Measurements from ENCODE around the gene FAM131A. TPM values are rescaled to one million over a fixed set of nuclear protein-coding genes. Genes with fewer than 3 reads are reported as not detected.

The FAM131A gene
- total RNA-seq, 6 experiments from 2014 or later: 2.4 to 6.5 (median 3.1) TPM

DNA sequence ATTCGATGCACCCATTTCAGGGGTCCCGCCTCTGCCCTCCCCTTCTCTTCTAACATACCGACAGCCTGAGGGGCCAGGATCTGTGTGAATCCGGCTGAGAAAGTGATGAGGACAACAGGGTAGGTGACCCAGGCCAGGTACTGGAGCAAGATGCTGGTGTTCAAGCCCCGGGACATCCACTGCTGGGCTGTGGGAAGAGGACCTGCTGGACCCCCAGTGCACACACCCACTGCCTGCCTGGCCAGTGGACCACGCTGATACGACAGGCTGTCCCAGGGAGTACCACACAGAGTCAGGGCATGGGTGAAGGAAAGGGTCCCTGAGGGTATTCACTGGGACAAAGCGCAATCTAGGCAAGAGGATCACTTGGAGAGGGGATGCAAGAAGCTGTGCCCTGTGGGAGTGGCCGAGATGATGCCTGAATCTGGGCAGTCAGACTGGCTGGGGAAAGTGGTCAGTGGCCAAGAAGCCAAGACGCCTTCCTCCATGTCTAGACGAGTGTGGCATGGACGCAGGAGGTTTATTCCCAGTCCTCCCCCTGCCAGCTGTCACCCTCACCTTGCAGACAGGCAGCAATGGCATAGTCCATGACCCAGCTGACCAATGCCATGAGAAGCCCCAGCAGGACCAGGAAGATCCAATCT, 20.8 kb downstream of the FAM131A start:
- no peak for TF ChIP-seq CTCF (IDR thresholded peaks at IDR 0.05)
- no peak for TF ChIP-seq POLR2A (IDR thresholded peaks at IDR 0.05)
- H3K4me3 ChIP-seq: no peak overlapping the region
- no peaks in the 10 kb centered on the region for H3K9me3 ChIP-seq
- no peaks in the 10 kb centered on the region for H3K36me3 ChIP-seq
- peaks cover 0 to 7% (median 2%) of the 10 kb centered on the region in 4 donors for H3K4me1 ChIP-seq
- H3K27me3 ChIP-seq: no peaks in the 10 kb centered on the region
- 86% methylated on average over 2 of the region's 12 CpGs for WGBS (ENCODE audit: insufficient coverage, low coverage, low lambda C conversion rate, missing lambda C conversion rate)
- H3K27ac ChIP-seq: no peak overlapping the region
- ATAC-seq: no peak
- intact Hi-C loops (cut with DNase I): no loop called here
- peak in 1 of 3 donors; percentile 37 for DNase-seq

DNA sequence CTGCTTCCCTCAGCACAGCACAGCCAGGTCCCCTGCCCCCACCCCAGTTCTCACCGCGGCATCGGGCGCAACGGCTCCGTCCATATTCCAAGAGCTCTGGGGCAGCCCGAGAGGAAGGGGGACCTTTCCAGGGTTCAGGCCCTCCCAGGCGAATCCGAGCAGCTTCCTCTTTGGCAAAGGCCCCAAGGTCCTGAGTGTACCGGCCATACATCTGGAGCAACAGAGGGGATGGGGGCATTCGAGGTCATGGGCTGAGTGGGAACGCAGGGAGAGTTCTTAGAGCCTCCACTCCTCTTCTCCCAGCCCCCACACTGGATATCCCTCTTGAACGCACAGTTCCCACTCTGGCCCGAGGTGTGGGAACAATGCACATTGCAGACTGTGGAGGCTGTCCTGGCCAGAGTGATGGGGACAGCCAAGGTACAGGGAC, 21.5 kb downstream of the FAM131A start:
- ATAC-seq (no peak), DNase-seq (peak in 2 of 3 donors; percentile 42 to 47)
- TF ChIP-seq POLR2A (IDR thresholded peaks at IDR 0.05) (no peak), CTCF (IDR thresholded peaks at IDR 0.05) (no peak)
- intact Hi-C loops (cut with DNase I): no loop called here
- no peaks in the 10 kb centered on the region for H3K36me3 ChIP-seq
- H3K4me3 ChIP-seq: no peak overlapping the region
- H3K27me3 ChIP-seq: no peaks in the 10 kb centered on the region
- peaks cover 0 to 12% (median 3%) of the 10 kb centered on the region in 4 donors for H3K4me1 ChIP-seq
- 46% methylated on average over 6 of the region's 14 CpGs for WGBS (ENCODE audit: insufficient coverage, low coverage, low lambda C conversion rate, missing lambda C conversion rate)
- no peak overlapping the region for H3K27ac ChIP-seq
- no peaks in the 10 kb centered on the region for H3K9me3 ChIP-seq

GRCh38 chr3:184359610-184360009, 22.2 kb downstream of the FAM131A start:
- intact Hi-C loops (cut with DNase I): no loop called here
- Histone ChIP-seq H3K36me3 (peaks cover 0 to under 1% (median 0%) of the 10 kb centered on the region in 4 donors), H3K4me1 (peaks cover 0 to 18% (median 7%) of the 10 kb centered on the region in 4 donors), H3K27me3 (no peaks in the 10 kb centered on the region), H3K27ac (no peak overlapping the region), H3K4me3 (no peak overlapping the region), H3K9me3 (no peaks in the 10 kb centered on the region)
- peak in 1 of 3 donors; percentile 47 for DNase-seq
- no peak for TF ChIP-seq CTCF (IDR thresholded peaks at IDR 0.05)
- no peak for TF ChIP-seq POLR2A (IDR thresholded peaks at IDR 0.05)
- no CpG with 5 or more reads among the region's 9 CpGs for WGBS (ENCODE audit: insufficient coverage, low coverage, low lambda C conversion rate, missing lambda C conversion rate)
- no peak for ATAC-seq

GRCh38 chr3:184360070-184360928, 22.9 kb downstream of the FAM131A start:
- Histone ChIP-seq H3K4me1 (peaks cover 0 to 19% (median 8%) of the 10 kb centered on the region in 4 donors), H3K36me3 (peaks cover 0 to 7% (median under 1%) of the 10 kb centered on the region in 4 donors), H3K27me3 (no peaks in the 10 kb centered on the region), H3K4me3 (peak overlapping the region in 1 of 3 donors; percentile 75), H3K27ac (no peak overlapping the region), H3K9me3 (no peaks in the 10 kb centered on the region)
- DNase-seq (peak in 1 of 3 donors; percentile 25), ATAC-seq (no peak)
- intact Hi-C loops (cut with DNase I): no loop called here
- 80% methylated on average over 10 of the region's 12 CpGs for WGBS (ENCODE audit: insufficient coverage, low coverage, low lambda C conversion rate, missing lambda C conversion rate)
- TF ChIP-seq POLR2A (IDR thresholded peaks at IDR 0.05): no peak
- TF ChIP-seq CTCF (IDR thresholded peaks at IDR 0.05): no peak

Measured in right lobe of liver (tissue), 6 donors.